GM18526 (cell line): ENCODE results near the gene ERV3-1.

Experiments used
- POLR2A ChIP-seq: IDR thresholded peaks from 3 replicates; pipeline ENCODE4 v1.6.1; 2011; ENCODE audit not compliant: insufficient read length; ENCODE audit errors: extremely low read depth

Gene ERV3-1

DNA sequence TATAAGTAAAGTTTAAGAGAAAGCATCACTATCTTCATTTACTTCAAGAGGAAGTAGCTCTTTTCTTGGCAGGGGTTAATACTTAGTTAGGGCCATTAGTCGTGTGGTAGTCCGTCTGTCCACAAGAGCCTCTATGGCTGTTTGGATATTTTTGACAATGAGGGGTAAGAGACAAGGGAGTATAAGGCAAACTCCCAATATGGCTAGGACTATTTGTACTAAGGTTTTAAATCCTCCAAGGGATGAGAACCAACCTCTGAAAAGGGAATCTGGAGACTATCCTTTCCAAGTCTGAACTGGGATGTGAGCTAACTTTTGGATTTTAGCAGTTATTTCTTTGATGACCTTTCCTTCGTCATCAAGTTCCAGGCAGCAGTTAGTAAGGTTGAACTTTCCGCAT is 15.6 kb downstream of the ERV3-1 start, which contains the start of gene ZNF117:
Gene ZNF117 (minus strand): TSS at position 101 of the 400 bp plus-strand sequence.
- no peak for TF ChIP-seq POLR2A

DNA sequence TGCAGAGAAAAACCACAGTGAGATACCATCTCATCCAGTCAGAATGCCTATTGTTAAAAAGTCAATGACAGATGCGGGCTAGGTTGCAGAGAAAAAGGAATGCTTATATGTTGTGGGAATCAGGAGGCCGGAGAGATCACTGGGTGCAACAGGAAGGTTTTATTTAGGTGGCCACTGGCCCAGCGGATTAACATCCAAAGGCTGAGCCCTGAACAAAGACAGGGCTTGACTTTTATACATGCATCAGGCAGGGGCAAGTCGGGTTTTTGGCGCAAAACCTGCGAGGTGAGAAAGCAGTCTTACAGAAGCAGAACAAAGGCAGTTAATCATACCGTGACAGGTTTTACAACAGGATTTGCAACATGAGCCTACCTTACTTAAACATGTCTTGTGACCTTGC is 16.3 kb downstream of the ERV3-1 start:
- TF ChIP-seq POLR2A: no peak

DNA sequence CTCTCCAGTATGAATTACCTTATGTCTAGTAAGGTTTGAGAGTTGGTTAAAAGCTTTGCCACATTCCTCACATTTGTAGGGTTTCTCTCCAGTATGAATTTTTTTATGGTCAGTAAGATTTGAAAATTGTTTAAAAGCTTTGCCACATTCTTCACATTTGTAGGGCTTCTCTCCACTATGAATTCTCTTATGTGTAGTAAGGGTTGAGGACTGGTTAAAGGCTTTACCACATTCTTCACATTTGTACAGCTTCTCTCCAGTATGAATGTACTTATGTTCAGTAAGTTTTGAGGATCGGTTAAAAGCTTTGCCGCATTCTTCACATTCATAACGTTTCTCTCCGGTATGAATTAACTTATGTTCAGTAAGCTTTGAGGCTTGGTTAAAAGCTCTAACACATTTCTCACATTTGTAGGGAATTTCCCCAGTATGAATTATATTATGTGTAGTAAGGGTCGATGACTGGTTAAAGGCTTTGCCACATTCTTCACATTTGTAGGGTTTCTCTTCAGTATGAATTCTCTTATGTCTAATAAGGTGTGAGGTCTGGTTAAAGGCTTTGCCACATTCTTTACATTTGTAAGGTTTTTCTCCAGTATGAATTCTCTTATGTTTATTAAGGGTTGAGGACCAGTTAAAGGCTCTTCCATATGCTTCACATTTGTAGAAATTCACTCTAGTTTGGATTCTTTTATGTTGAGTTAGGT is 27.8 kb downstream of the ERV3-1 start:
- TF ChIP-seq POLR2A: no peak

DNA sequence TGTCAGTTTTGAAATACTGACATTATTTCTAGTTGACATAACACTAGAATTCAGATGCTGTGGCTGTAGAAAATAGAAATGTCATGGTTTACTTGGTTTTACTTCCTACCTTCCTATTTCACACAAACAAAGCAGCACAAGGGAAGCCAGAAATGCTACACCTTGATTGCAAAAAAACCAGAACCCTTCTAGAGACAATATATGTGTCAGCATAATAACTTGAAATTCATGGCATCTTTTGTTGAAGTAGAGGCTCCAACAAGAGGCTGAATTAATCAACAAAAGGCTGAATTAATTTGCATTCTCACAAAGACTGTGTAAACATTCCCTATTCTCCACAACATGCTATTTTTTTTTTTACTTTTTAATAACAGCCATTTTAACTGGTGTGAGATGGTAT is 40.9 kb downstream of the ERV3-1 start:
- no peak for TF ChIP-seq POLR2A

DNA sequence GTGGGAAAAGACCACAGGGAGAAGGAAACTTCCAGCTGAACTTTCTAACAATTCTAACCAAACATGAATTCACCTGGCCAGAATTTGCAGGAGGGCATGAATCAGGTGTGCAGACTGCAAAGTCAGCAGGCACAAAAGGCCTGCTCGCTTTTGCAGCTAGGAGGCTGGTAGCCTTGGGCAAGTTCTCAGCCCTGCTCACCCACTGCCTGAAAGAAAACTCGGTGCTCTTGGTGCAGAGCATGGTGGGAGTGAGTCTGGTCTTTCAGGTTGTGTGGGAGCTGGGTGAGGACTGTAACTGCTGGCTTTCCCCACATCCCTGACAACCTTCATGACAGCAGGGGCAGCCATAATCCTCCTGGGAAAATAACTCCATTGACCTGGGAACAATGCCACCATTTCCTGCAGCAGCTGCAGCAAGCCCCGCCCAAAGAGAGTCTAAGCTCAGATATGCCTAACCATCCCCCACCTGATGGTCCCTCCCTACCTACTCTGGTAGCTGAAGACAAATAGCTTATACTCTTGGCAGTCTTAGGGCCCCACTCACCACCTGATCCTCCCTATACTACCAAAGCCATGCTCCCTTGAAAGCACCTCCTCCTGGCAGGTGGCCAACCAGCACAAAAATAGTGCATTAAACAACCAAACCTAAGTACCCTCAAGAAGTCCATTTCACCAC is 47.3 kb downstream of the ERV3-1 start:
- no peak for TF ChIP-seq POLR2A

DNA sequence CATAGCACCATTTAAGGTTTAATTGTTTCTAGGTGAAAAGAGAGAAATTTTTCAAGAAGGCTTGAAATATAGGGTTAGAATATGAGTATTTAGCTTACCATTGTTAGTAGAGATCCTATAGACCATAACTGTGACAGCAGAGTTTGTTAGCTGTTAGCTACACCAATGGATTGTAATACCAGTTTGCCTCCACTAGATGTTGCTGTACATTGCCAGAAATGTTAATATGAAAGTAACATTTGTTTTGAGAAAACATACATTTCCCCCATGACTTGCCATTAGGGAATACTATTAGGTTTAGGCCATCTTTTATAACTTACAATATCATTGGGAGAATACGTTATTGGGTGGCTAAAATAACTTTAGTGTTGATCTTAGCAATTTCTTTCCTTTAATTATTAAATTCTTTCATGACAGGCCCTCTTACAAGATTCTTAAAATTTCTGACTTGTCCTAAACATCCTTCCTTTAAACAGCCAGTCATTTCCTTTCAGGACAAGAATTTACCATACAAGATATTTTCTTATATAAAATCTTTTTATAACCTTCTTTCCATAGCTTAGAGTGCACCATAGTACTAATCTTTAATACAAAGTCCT is 55.1 kb downstream of the ERV3-1 start:
- TF ChIP-seq POLR2A: no peak

DNA sequence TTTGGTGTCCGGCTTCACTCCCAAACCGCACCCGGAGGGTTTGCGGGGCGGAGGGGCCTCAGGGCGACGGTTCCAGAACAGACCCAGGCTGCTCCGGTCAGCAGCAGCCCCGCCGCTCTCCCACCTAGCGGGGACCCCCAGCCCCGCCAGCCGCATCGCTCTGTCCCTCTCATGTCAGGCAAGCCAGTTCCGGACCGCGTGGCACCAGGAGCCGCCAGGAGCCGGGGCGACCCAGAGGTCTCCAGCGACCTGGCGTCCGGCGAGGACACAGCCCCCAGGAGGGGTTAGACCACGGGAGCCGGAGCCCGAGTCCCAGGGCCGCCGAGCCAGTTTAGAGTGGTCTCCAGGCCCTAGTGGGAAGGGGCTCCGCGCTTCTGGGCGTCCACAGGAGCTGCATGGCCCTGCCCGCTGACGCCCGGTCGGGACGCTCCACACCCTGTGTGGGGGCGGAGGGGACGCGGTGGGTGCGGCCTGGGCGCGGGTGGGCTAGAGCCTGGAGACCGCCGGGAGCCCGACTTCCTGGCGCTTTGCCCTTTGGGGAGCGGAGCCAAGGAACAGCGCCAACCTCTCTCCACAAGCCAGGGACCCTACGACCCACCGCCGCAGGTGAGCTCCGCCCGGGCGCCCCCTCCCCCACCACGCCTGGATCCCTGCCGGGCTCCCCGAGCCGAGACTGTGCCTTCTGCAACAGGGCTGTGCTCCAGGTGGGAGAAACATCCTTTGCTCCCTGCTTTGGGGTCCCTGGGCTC is 59.1 kb downstream of the ERV3-1 start:
- no peak for TF ChIP-seq POLR2A

DNA sequence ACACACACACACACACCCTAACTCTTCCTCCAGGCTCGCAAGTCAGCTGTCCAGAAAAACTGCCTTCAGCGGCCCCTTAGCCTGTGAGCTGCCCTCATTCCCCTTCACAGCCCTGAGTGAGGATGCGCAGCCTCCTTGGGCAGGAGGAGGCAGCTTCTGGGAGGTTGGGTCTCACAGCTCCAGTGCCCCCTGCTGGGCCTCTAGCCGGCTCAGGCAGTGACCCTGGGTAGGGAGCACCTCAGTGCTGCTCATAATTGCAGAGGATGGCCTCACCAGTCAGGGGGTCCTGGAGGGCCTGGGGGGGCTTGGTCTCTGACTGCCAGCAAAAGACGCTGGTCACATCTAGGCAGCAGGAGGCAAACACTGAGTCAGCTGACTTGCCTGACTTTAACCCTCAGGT is 59.7 kb downstream of the ERV3-1 start:
- no peak for TF ChIP-seq POLR2A

DNA sequence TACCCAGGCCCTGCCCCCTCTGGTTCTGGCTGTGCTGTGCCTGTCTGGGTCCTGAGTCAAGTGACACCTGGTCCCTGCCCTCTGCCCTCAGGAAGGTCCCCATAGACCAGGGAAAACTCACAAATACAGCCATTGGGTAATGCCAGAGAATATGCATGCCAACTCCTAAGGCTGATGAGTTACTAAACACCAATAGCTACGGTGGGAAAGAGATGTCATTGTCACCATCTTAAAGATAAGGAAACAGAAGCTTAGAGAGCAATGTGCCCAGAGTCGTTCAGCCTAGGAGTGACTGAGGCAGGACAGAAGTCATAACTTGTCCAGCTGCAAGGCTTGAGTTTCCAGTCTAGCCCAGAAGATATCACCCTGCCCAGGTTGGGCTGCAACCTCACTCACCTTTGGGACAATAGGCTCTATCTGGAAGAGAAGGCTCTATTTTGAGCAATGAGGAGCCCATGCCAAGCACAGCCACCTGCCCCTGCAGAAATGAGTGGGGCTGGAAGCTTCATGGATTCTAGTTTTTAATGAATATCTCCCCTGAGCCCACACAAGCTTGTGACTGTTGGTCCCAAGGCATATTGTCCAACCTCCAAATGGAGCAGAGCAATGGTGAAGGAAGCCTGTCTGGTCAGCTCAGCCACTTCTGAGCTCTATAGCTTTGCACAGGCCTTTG is 60.8 kb downstream of the ERV3-1 start:
- TF ChIP-seq POLR2A: no peak
